Bronchial epithelial cell (primary cell): ENCODE results near the gene PHF13. TPM values are rescaled to one million over a fixed set of nuclear protein-coding genes. Genes with fewer than 3 reads are reported as not detected.

Experiments
- DNase-seq: peaks from one replicate; pipeline ENCODE4 v3.0.0-alpha.2; 2010; ENCODE audit warnings: low read depth
- FAIRE-seq: peaks from 2 replicates; lab custom pipeline; 2011; peaks lifted over from hg19 to GRCh38; lab: Jason Lieb, UNC
- H3K27me3 ChIP-seq: 2 replicates; pipeline ENCODE4 v1.5.1; 2011; ENCODE audit warnings: low read length; ENCODE audit not compliant: control insufficient read depth, insufficient read depth
- H3K36me3 ChIP-seq: 2 replicates; pipeline ENCODE4 v1.5.1; 2011; ENCODE audit warnings: low read length; ENCODE audit not compliant: control insufficient read depth, insufficient read depth
- H3K4me3 ChIP-seq: 2 replicates; pipeline ENCODE4 v1.5.1; 2011; ENCODE audit warnings: mild to moderate bottlenecking, low read depth, low read length, control low read depth
- CTCF ChIP-seq: IDR thresholded peaks from 2 replicates; pipeline ENCODE4 v1.5.1; 2011; ENCODE audit warnings: mild to moderate bottlenecking, moderate library complexity, low read length, control low read depth, inconsistent platforms; ENCODE audit not compliant: insufficient read depth, severe bottlenecking
- total RNA-seq: library from RNA; depleted of rRNA; stranded (reverse); fragments of >200 nt; gene quantifications from 2 replicates; pipeline ENCODE4 v1.2.1, GENCODE V29; 2014

Gene PHF13
- total RNA-seq, 1 donor from 2014 or later, result 6.1 TPM

- H3K4me3 ChIP-seq, result peak overlapping the region; percentile 88
- FAIRE-seq, result no peak
Measured at GRCh38 chr1:6580119-6580592, 33.4 kb upstream of the PHF13 start.

GRCh38 chr1:6580593-6581409 is 32.7 kb upstream of the PHF13 start:
- no peak for DNase-seq
- no peaks in the 10 kb centered on the region for H3K36me3 ChIP-seq
- no peak for FAIRE-seq
- peak; percentile 13 for TF ChIP-seq CTCF
- H3K27me3 ChIP-seq, result no peaks in the 10 kb centered on the region
- peak overlapping the region; percentile 88 for H3K4me3 ChIP-seq

More at GRCh38 chr1:6580119-6580592, 33.4 kb upstream of the PHF13 start:
- H3K36me3 ChIP-seq, result no peaks in the 10 kb centered on the region
- no peak for DNase-seq
- no peak for TF ChIP-seq CTCF
- H3K27me3 ChIP-seq, result no peaks in the 10 kb centered on the region

DNA sequence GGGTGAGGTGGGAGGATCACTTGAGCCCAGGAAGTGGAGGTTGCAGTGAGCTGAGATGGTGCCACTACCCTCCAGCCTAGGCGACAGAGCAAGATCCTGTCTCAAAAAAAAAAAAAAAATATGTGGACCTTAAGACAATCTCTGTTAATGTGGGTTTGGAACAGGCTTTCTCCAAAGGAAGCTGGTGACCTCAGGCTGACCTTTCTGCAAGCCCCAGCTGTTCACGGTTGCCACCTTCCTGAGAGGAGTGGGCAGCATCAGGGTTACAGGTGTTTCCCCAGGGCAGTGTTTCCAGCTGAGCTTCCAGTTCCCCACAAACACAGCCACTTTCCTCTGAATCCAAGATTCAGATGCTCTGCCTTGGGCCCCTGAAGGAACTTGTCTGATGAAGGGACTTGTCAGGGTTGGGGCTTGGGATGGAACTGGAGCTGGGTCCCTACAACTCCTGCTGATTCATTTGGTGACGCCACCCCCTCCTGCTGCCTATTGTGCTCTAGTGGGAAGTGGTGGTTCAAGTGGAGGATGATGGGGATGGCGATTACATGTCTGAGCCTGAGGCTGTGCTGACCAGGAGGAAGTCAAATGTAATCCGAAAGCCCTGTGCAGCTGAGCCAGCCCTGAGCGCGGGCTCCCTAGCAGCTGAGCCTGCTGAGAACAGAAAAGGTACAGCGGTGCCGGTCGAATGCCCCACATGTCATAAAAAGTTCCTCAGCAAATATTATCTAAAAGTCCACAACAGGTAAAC is 31.8 kb upstream of the PHF13 start:
- no peak for TF ChIP-seq CTCF
- peak; percentile 94 for DNase-seq
- FAIRE-seq, result peak; percentile 60
- Histone ChIP-seq H3K36me3 (peaks cover 1% of the 10 kb centered on the region), H3K4me3 (no peak overlapping the region), H3K27me3 (no peaks in the 10 kb centered on the region)

DNA sequence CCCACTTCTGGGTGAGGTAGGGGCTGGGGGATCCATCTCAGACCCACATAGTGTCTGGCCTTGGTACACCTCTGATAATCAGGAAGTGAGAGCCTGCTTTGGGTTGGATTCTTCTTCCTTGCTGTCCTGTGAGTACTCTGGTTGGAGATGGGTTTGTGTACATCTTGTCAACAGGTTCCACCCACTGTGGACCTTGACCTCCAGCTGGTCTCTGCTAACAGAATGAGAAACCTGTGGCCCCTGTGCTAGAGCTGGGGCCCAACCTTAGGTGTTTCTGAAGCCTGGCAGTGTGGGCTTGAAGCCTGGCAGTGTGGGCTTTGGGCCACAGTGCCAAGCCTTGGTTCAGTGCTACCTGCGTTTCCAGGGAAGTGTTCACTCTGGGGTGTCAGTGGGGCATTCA is 31.2 kb upstream of the PHF13 start:
- no peak overlapping the region for H3K4me3 ChIP-seq
- DNase-seq (no peak), FAIRE-seq (no peak)
- no peaks in the 10 kb centered on the region for H3K27me3 ChIP-seq
- TF ChIP-seq CTCF, result no peak
- H3K36me3 ChIP-seq, result peaks cover 4% of the 10 kb centered on the region

- Histone ChIP-seq H3K36me3 (peaks cover 12% of the 10 kb centered on the region), H3K4me3 (no peak overlapping the region), H3K27me3 (no peaks in the 10 kb centered on the region)
- TF ChIP-seq CTCF, result no peak
- no peak for DNase-seq
- no peak for FAIRE-seq
Measured at GRCh38 chr1:6584126-6585080, 29.1 kb upstream of the PHF13 start.
